Measurements from ENCODE around the gene TMEM185A.
A peak's percentile ranks its signal among the peaks of the same experiment; 100 is the strongest.
"Not testable (repeated sequence)": the region's sequence is repeated elsewhere in the genome, so short reads cannot be mapped to it uniquely, and the experiment has no call there.

TMEM185A gene

DNA sequence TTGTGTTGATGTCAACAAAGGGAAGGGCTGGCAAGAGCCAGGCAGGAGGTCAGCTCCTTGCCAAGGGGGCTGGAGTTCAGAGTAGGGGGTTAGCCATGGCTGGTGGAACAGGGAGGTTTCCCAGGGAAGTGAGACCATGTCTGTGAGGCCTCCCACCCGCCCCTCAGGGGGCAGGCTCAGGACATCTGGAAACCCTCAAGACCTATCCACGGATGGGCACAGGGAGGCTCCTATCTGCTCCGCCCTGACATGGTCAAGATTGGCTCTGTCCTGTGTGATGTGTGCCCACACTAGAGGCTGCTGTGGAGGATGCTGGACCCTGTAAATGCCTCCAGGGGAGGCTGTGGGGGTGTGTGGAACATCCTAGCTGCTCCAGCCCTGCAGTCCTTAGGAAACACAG is 8.0 kb upstream of the TMEM185A start:
- Mint-ChIP-seq H3K36me3 (ENCODE audit: low read depth) (no peaks in the 10 kb centered on the region), H3K4me3 (no peak overlapping the region), H3K27ac (no peak overlapping the region), H3K4me1 (ENCODE audit: low read depth) (no peaks in the 10 kb centered on the region), H3K9me3 (no peaks in the 10 kb centered on the region), H3K27me3 (peaks cover 2% of the 10 kb centered on the region)
- intact Hi-C loops (cut with micrococcal nuclease) = no loop called here

DNA sequence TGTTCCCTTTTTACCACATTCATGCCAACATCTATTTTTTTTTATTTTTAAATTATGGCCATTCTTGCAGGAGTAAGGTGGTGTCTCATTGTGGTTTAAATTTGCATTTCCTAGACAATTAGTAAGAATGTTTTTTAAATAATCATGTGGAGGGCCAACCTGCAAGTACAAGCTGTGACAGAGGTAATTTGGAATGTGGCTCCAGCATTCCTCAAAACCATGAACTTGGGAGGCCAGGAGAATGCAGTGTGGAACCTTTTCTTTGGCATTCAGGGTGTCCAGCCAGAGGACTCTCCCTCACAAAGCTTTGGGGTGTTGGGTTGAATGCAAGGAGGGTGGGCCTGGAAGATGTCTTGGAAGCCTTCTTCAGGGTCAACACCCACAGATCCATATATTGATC is 7.3 kb upstream of the TMEM185A start:
- H3K36me3 Mint-ChIP-seq (ENCODE audit: low read depth) = no peaks in the 10 kb centered on the region
- no peak overlapping the region for H3K27ac Mint-ChIP-seq
- no peaks in the 10 kb centered on the region for H3K9me3 Mint-ChIP-seq
- peaks cover 2% of the 10 kb centered on the region for H3K27me3 Mint-ChIP-seq
- intact Hi-C loops (cut with micrococcal nuclease) = no loop called here
- no peak overlapping the region for H3K4me3 Mint-ChIP-seq
- no peaks in the 10 kb centered on the region for H3K4me1 Mint-ChIP-seq (ENCODE audit: low read depth)

DNA sequence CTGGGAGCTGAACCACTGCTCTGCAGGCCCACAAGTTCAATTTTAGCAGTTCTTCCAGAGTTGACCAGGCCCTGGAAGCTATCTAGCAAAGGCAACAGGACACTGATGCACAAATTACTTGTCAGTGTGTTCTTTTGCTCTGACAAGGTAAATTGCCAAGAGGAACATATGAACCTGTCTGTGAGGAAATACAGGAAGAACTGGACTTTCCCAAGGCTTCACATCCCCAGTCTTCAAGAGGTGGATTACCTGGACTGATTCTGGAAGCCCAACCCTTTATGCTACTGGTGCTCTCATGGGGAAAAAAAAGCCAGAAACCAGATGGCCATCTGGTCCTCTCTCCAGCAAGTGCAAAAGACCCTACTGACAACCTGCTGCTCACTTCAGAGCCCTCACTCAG is 1.9 kb upstream of the TMEM185A start:
- H3K36me3 Mint-ChIP-seq (ENCODE audit: low read depth) = peaks cover 6% of the 10 kb centered on the region
- intact Hi-C loops (cut with micrococcal nuclease) = no loop called here
- H3K4me1 Mint-ChIP-seq (ENCODE audit: low read depth) = peaks cover 22% of the 10 kb centered on the region
- peaks cover 7% of the 10 kb centered on the region for H3K27me3 Mint-ChIP-seq
- H3K4me3 Mint-ChIP-seq = no peak overlapping the region
- H3K9me3 Mint-ChIP-seq = no peaks in the 10 kb centered on the region
- H3K27ac Mint-ChIP-seq = no peak overlapping the region

DNA sequence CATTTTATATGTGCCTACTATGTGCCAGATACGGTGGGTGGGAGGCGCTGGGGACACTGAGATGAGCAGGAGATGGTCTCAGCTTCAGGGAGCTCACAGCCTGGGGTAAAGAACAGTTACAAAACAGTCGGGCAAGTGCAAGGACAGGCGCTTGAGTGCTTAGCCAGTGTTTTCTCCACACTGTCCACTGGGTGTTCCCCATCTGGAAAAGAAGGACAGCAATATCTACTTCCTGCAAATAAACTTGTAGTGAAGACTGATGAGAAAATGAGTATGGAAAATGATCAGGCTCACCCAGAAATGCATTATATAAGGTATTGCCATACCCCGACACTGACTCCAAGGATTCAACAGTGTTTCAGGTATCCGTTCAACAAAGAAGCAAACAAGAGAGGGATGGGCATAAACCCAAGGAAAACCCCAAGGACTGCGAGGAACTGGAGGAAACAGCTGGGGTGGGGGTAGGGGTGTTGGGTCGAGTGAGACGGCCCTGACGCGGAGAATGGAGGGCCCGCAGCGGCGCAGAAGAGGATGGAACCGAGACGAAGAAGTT is 835 bp downstream of the TMEM185A start:
- H3K36me3 Mint-ChIP-seq (ENCODE audit: low read depth) = peaks cover 6% of the 10 kb centered on the region
- H3K4me1 Mint-ChIP-seq (ENCODE audit: low read depth) = peaks cover 27% of the 10 kb centered on the region
- peaks cover 7% of the 10 kb centered on the region for H3K27me3 Mint-ChIP-seq
- peak overlapping the region; percentile 92 for H3K4me3 Mint-ChIP-seq
- intact Hi-C loops (cut with micrococcal nuclease) = no loop called here
- no peaks in the 10 kb centered on the region for H3K9me3 Mint-ChIP-seq
- H3K27ac Mint-ChIP-seq = peak overlapping the region; percentile 87

DNA sequence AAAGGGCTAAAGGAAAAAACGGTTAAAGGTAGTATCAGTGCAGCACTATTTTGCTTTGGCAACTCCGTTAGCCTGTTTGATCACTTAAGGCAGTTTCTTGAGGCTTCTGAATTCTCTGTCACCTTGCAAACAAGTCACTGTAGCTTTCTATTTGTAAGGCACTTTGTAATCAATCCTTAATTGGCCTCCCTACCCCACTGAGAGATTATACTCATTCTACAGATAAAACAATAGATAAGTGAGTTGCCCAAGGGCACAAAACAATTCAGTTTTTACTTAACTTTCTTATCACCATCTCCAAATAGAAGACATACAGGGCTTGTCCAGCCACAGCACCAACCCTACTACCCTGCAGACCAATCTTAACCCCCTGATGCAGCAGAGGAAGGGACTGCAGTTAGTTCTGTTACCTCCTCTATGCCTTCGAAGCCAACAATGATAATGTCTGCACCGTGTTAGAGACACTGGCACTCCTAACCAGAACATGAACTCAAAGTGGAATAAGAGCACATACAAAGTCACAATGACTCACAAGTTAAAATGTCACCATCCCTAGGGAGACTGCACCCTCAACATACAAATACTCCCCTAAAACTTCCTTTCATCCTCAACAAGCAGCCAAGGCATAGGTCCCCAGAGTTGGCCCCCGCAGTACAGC is 1.7 kb downstream of the TMEM185A start:
- Mint-ChIP-seq H3K4me1 (ENCODE audit: low read depth) (peaks cover 27% of the 10 kb centered on the region), H3K9me3 (no peaks in the 10 kb centered on the region), H3K36me3 (ENCODE audit: low read depth) (peaks cover 6% of the 10 kb centered on the region), H3K27me3 (peaks cover 6% of the 10 kb centered on the region), H3K27ac (no peak overlapping the region), H3K4me3 (peak overlapping the region; percentile 21)
- intact Hi-C loops (cut with micrococcal nuclease) = no loop called here

DNA sequence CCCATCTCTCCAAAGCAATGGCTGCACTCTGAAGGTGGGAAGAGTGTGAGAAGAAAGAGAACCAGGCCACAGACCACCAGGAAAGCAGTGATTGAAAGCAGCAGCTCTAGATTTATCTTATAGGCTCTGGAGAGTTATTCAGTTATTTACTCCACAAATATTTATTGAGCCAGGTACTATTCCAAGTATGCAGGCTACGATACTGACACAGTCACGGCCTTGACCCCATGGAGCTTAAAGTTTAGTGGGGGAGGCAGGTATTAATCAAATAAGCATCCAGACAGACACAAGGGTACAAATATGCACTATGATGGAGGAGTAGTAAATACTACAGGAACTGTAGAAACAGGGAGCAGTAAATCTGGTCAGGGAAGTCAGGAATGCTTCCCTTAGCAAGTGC is 2.8 kb downstream of the TMEM185A start:
- H3K36me3 Mint-ChIP-seq (ENCODE audit: low read depth) = peaks cover 6% of the 10 kb centered on the region
- intact Hi-C loops (cut with micrococcal nuclease) = no loop called here
- H3K9me3 Mint-ChIP-seq = no peaks in the 10 kb centered on the region
- H3K27me3 Mint-ChIP-seq = peaks cover 5% of the 10 kb centered on the region
- H3K27ac Mint-ChIP-seq = no peak overlapping the region
- H3K4me1 Mint-ChIP-seq (ENCODE audit: low read depth) = peaks cover 27% of the 10 kb centered on the region
- H3K4me3 Mint-ChIP-seq = no peak overlapping the region

DNA sequence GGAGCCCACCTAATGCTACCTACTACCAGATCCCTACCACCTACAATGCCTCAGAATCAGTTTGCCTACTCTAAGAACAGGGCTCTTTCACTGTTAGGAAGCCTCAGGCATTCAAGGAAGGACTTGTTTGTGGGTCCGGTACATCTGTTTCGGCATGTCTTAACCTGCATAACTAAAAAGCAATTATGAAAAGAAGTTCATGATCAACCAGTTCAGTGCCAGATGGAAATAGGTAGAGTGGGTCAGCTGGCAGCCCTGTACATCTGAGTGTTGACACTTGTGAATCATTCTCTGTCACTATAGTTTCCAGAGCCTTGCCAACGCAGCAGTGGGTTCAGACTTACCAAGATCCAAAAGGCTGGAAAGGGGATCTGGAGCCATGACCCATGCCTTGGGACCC is 3.3 kb downstream of the TMEM185A start:
- H3K27me3 Mint-ChIP-seq = peaks cover 5% of the 10 kb centered on the region
- H3K27ac Mint-ChIP-seq = no peak overlapping the region
- peaks cover 27% of the 10 kb centered on the region for H3K4me1 Mint-ChIP-seq (ENCODE audit: low read depth)
- intact Hi-C loops (cut with micrococcal nuclease) = no loop called here
- H3K36me3 Mint-ChIP-seq (ENCODE audit: low read depth) = peaks cover 6% of the 10 kb centered on the region
- H3K4me3 Mint-ChIP-seq = no peak overlapping the region
- H3K9me3 Mint-ChIP-seq = no peaks in the 10 kb centered on the region

DNA sequence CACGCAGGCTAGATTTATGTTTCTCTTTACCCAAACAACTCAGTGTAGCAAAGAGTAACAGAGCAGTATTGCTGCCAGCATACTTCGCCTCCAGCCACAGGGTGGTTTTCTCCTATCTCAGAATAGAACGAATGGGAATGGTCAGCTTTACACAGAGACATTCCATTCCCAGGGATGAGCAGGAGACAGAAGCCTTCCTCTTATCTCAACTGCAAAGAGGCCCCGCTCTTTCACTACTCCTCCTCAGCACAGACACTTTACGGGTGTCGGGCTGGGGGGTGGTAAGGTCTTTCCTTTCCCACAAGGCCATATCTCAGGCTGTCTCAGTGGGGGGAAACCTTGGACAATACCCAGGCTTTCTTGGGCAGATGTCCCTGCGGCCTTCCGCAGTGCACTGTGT is 4.8 kb downstream of the TMEM185A start:
- intact Hi-C loops (cut with micrococcal nuclease); H3K27me3 Mint-ChIP-seq; H3K9me3 Mint-ChIP-seq; H3K4me3 Mint-ChIP-seq; H3K36me3 Mint-ChIP-seq (ENCODE audit: low read depth); H3K27ac Mint-ChIP-seq: not testable (repeated sequence)
- peaks cover 22% of the 10 kb centered on the region for H3K4me1 Mint-ChIP-seq (ENCODE audit: low read depth)

DNA sequence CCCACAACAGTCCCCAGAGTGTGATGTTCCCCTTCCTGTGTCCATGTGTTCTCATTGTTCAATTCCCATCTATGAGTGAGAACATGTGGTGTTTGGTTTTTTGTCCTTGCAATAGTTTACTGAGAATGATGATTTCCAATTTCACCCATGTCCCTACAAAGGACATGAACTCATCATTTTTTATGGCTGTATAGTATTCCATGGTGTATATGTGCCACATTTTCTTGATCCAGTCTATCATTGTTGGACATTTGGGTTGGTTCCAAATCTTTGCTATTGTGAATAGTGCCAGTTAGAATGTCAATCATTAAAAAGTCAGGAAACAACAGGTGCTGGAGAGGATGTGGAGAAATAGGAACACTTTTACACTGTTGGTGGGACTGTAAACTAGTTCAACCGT is 11.9 kb downstream of the TMEM185A start:
- not testable (repeated sequence) for H3K27ac Mint-ChIP-seq; H3K9me3 Mint-ChIP-seq; H3K27me3 Mint-ChIP-seq; H3K4me3 Mint-ChIP-seq; H3K36me3 Mint-ChIP-seq (ENCODE audit: low read depth); H3K4me1 Mint-ChIP-seq (ENCODE audit: low read depth)
- intact Hi-C loops (cut with micrococcal nuclease) = loop anchor here (10.0 kb wide), 1 partner anchor 105 kb away; no protein-coding TSS in a partner anchor

DNA sequence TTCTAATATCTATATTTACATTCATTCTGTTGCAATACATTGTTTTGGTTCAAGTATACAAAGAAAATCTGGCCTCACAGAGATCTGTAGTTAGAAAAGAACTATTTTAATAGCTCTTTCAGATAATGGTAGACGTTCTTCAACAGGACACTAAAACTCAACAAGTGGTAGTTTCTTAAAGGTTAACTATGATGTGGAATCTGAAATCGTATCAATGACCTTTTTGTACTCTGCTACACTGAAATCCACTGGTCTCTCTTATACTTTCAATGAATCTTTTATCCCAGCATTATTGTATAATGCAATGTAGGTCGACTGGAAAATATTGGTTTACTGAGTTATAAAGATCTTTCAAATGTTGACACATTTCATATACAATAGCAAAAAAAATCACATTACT is 12.7 kb downstream of the TMEM185A start:
- intact Hi-C loops (cut with micrococcal nuclease) = loop anchor here (10.0 kb wide), 1 partner anchor 104 kb away; no protein-coding TSS in a partner anchor
- no peaks in the 10 kb centered on the region for H3K9me3 Mint-ChIP-seq
- no peaks in the 10 kb centered on the region for H3K4me1 Mint-ChIP-seq (ENCODE audit: low read depth)
- H3K4me3 Mint-ChIP-seq = no peak overlapping the region
- H3K27me3 Mint-ChIP-seq = no peaks in the 10 kb centered on the region
- H3K27ac Mint-ChIP-seq = no peak overlapping the region
- H3K36me3 Mint-ChIP-seq (ENCODE audit: low read depth) = no peaks in the 10 kb centered on the region

DNA sequence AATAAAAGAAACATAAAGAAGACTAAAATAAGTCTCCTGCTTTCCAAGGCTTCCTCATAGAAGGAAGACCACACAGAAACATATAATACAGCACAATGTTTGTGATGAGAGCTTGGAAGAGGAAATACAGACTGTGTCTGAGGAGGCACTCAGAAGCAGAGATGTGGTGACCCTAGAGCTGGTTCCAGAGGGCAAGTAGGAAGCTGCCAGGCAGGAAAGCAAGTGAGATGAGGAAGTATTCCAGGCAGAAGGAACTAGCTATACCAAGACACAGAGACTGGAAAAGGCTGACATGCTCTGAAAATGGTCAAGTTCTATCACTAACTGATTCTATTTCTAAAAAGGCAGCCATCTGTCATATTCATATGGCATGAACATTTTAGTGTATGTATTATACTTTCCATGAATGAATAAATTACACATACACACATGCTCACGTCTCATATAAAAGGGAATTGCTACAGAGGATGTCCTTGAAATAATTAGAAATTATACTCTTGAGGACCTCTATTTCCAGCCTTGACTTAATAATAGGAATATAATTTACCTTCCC is 19.9 kb downstream of the TMEM185A start:
- no peaks in the 10 kb centered on the region for H3K9me3 Mint-ChIP-seq
- H3K4me3 Mint-ChIP-seq = no peak overlapping the region
- peaks cover 12% of the 10 kb centered on the region for H3K36me3 Mint-ChIP-seq (ENCODE audit: low read depth)
- intact Hi-C loops (cut with micrococcal nuclease) = loop anchor here (10.0 kb wide), 1 partner anchor 97 kb away; no protein-coding TSS in a partner anchor
- H3K4me1 Mint-ChIP-seq (ENCODE audit: low read depth) = peaks cover 8% of the 10 kb centered on the region
- H3K27ac Mint-ChIP-seq = no peak overlapping the region
- H3K27me3 Mint-ChIP-seq = no peaks in the 10 kb centered on the region

DNA sequence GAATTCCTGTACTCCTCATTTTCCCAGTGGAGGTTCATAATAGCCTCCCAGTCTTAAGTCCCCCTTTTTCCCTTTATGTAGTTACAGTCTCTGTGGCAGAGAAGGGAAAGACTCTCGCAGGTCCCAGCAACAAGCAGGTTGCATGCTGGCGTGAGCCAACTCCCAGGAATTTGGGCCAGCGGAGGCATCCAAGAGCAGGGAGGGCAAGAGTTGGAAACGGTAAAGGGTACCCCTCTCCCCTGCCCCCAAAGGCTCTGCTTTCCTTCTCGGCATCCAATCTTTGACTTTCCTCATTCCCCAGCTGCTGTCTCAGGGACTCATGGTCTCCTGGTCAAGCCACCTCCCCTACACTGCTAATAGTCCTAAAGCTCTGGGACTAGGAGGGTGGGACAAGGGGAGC is 21.1 kb downstream of the TMEM185A start:
- Mint-ChIP-seq H3K36me3 (ENCODE audit: low read depth) (peaks cover 24% of the 10 kb centered on the region), H3K4me1 (ENCODE audit: low read depth) (peaks cover 8% of the 10 kb centered on the region), H3K9me3 (no peaks in the 10 kb centered on the region), H3K4me3 (no peak overlapping the region), H3K27ac (no peak overlapping the region), H3K27me3 (no peaks in the 10 kb centered on the region)
- intact Hi-C loops (cut with micrococcal nuclease) = loop anchor here (10.0 kb wide), 1 partner anchor 96 kb away; no protein-coding TSS in a partner anchor

DNA sequence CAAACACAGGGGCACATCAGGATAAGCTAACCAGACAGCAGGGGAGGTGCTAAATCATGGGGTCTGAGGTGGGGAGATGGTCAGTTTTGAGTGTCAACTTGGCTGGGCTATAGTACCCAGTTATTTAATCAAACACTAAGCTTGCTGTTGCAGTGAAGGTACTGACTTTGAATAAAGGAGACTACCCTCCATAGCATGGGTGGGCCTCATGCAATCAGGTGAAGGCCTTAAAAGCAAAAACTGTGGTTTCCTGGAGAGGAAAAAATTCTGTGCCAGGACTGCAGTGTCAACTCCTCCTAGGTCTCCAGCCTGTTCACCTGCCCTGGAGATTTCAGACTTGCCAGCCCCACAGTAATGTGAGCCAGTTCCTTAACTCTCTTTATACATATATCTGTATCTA is 23.9 kb downstream of the TMEM185A start:
- Mint-ChIP-seq H3K27ac (no peak overlapping the region), H3K27me3 (no peaks in the 10 kb centered on the region), H3K9me3 (no peaks in the 10 kb centered on the region), H3K4me3 (no peak overlapping the region), H3K36me3 (ENCODE audit: low read depth) (peaks cover 38% of the 10 kb centered on the region), H3K4me1 (ENCODE audit: low read depth) (peaks cover 13% of the 10 kb centered on the region)
- intact Hi-C loops (cut with micrococcal nuclease) = no loop called here

DNA sequence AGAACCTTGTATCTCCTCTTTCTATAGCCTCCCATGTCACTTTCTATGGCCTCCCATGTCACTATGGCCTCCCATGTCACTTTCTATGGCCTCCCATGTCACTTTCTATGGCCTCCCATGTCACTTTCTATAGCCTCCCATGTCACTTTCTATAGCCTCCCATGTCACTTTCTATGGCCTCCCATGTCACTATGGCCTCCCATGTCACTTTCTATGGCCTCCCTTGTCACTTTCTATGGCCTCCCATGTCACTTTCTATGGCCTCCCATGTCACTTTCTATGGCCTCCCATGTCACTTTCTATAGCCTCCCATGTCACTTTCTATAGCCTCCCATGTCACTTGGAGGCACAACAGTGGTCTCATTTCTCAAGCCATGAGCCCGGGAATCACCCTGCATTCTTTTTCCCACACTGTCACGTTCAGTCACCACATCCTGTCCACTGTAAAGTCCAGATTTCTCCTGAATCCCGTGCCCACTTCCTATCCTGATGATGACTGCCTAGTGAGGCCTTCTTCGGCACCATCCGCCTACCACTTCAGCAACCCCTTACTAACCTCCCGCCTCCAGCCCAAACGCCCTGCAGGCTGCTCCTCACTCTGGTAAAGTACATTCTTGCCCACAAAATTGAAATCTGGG is 26.2 kb downstream of the TMEM185A start:
- H3K27me3 Mint-ChIP-seq; H3K9me3 Mint-ChIP-seq; intact Hi-C loops (cut with micrococcal nuclease); H3K27ac Mint-ChIP-seq; H3K4me3 Mint-ChIP-seq; H3K4me1 Mint-ChIP-seq (ENCODE audit: low read depth): not testable (repeated sequence)
- peaks cover 38% of the 10 kb centered on the region for H3K36me3 Mint-ChIP-seq (ENCODE audit: low read depth)

All from dendritic cell treated with granulocyte-macrophage colony-stimulating factor and Interleukin-4, amounts not matched to agents 40 ng/mL and 50 ng/mL, for 4 days (primary cell).